ENCODE results near the gene METTL17. TPM values are rescaled to one million over a fixed set of nuclear protein-coding genes. Genes with fewer than 3 reads are reported as not detected.
"Not testable (repeated sequence)": the region's sequence is repeated elsewhere in the genome, so short reads cannot be mapped to it uniquely, and the experiment has no call there.

METTL17 gene
- polyA plus RNA-seq, 1 donor (not counting 4 experiments of a cell fraction or from before 2014, with no cell fraction given) = 61.9 TPM

DNA sequence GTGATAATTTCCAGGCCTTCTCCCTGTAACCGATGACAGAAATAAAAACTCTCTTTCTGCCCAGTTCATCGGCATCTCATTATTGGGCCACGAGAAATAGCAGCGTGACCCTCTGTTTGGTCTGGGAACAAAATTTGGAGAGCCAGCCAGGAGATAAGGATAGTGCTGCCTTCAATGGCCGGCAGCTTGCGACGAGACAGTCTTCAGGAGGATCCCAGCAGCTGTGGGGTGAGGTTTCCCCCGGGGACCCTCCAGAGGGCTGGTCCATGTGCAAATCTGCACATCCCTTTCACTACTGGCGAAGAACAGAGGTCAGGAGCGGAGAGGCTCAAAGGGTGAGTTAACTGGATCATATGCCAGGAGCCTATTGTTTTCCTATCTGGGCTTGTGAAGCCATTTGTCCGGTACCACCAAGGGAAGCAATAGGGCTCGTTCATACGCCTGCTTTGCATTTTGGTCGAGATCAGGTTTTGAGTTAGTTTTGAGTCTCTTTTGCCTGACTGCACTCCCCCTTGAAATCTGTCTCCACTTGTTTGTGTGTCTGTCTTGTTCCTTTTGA, 14.1 kb downstream of the METTL17 start:
- TF ChIP-seq, protein P1, sequence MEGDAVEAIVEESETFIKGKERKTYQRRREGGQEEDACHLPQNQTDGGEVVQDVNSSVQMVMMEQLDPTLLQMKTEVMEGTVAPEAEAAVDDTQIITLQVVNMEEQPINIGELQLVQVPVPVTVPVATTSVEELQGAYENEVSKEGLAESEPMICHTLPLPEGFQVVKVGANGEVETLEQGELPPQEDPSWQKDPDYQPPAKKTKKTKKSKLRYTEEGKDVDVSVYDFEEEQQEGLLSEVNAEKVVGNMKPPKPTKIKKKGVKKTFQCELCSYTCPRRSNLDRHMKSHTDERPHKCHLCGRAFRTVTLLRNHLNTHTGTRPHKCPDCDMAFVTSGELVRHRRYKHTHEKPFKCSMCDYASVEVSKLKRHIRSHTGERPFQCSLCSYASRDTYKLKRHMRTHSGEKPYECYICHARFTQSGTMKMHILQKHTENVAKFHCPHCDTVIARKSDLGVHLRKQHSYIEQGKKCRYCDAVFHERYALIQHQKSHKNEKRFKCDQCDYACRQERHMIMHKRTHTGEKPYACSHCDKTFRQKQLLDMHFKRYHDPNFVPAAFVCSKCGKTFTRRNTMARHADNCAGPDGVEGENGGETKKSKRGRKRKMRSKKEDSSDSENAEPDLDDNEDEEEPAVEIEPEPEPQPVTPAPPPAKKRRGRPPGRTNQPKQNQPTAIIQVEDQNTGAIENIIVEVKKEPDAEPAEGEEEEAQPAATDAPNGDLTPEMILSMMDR (optimal IDR thresholded peaks at IDR 0.05 in 1 of 3, IDR thresholded peaks at IDR 0.05 in 1 of 3, conservative IDR thresholded peaks at IDR 0.05 in 1 of 3; ENCODE audit: extremely low read depth in 1 of 3, insufficient read depth in 2 of 3, low read length in 3 of 3) = no peak
- no peak for TF ChIP-seq EZH2 (IDR thresholded peaks at IDR 0.05; ENCODE audit: low read length)
- Histone ChIP-seq H3K4me3 (ENCODE audit: control insufficient read depth in 2 of 3, extremely low read depth in 1 of 3, insufficient read depth in 2 of 3, low read depth in 1 of 3, low read length in 3 of 3) (no peak overlapping the region), H4K20me1 (ENCODE audit: control insufficient read depth, extremely low read depth, insufficient read depth, low read length) (no peaks in the 10 kb centered on the region), H3K27me3 (ENCODE audit: control insufficient read depth, extremely low read depth, insufficient read depth, low read length) (no peaks in the 10 kb centered on the region), H3K9me3 (ENCODE audit: control insufficient read depth, low read depth, low read length) (no peaks in the 10 kb centered on the region), H3K79me2 (ENCODE audit: control insufficient read depth, insufficient read depth, low read length) (no peaks in the 10 kb centered on the region), H3K36me3 (ENCODE audit: control insufficient read depth in 2 of 2, extremely low read depth in 1 of 2, insufficient read depth in 2 of 2, low read length in 2 of 2) (no peaks in the 10 kb centered on the region), H3K9ac (ENCODE audit: control insufficient read depth, extremely low read depth, insufficient read depth, low read length) (no peak overlapping the region), H2AFZ (ENCODE audit: control insufficient read depth, low read length) (no peak overlapping the region), H3K4me1 (ENCODE audit: control insufficient read depth, extremely low read depth, insufficient read depth, low read length) (peaks cover 6% of the 10 kb centered on the region), H3K9me1 (ENCODE audit: control insufficient read depth, extremely low read depth, insufficient read depth, low read length) (no peaks in the 10 kb centered on the region), H3K27ac (ENCODE audit: control insufficient read depth, insufficient read depth, low read length) (no peak overlapping the region), H3K4me2 (ENCODE audit: control insufficient read depth, extremely low read depth, insufficient read depth, low read depth, low read length) (no peak overlapping the region)
- no peak for DNase-seq (ENCODE audit: low read depth, low spot score)
- FAIRE-seq = no peak
- dilution Hi-C loops (cut with MboI; ENCODE audit: extremely low pct_ligation_motif_present, low sequenced_read_pairs) = no loop called here

DNA sequence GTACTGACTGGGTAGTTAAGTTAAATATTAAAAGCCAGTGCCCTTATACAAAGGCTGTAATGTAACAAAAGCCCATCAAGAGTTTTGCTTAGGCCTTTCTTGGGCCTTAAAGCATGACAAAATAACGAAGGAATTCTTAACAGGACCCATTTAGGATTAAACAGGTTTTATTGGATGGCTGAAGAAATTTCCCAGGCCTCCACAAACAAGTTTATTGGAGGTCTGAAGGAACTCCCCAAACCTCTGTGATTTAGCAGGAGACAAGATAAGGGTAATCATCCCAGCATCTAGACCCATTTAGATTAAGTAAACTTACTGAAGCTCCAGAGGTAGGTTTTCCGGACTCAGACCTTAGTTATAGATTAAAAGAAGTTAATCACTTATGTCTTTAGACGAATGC, 19.9 kb downstream of the METTL17 start:
- not testable (repeated sequence) for FAIRE-seq; H3K27ac ChIP-seq (ENCODE audit: control insufficient read depth, insufficient read depth, low read length)

DNA sequence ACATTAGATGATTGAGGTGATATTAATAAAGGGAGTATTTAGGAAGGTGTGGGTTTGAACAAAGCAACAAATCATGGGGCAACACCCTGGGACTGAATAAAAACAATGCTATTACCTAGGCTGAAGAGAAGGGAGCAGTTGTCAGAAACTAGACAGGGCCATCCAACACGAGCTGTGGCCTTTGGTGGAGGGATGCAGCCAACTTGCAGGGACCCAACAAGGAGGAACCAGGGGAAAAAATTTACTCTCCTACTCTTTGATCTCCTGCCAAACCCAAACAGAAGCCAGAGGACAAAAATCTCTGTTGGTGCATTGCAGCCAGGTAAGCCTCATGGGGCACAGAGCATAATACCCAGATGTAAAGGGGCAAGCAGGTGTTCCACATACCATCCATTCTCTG, 21.4 kb downstream of the METTL17 start:
- Histone ChIP-seq H3K4me3 (ENCODE audit: control insufficient read depth in 2 of 3, extremely low read depth in 1 of 3, insufficient read depth in 2 of 3, low read depth in 1 of 3, low read length in 3 of 3) (no peak overlapping the region), H3K9me1 (ENCODE audit: control insufficient read depth, extremely low read depth, insufficient read depth, low read length) (no peaks in the 10 kb centered on the region), H3K79me2 (ENCODE audit: control insufficient read depth, insufficient read depth, low read length) (no peaks in the 10 kb centered on the region), H3K27ac (ENCODE audit: control insufficient read depth, insufficient read depth, low read length) (no peak overlapping the region), H3K9me3 (ENCODE audit: control insufficient read depth, low read depth, low read length) (no peaks in the 10 kb centered on the region), H3K9ac (ENCODE audit: control insufficient read depth, extremely low read depth, insufficient read depth, low read length) (no peak overlapping the region), H2AFZ (ENCODE audit: control insufficient read depth, low read length) (no peak overlapping the region), H3K4me2 (ENCODE audit: control insufficient read depth, extremely low read depth, insufficient read depth, low read depth, low read length) (no peak overlapping the region), H4K20me1 (ENCODE audit: control insufficient read depth, extremely low read depth, insufficient read depth, low read length) (no peaks in the 10 kb centered on the region), H3K36me3 (ENCODE audit: control insufficient read depth in 2 of 2, extremely low read depth in 1 of 2, insufficient read depth in 2 of 2, low read length in 2 of 2) (no peaks in the 10 kb centered on the region), H3K4me1 (ENCODE audit: control insufficient read depth, extremely low read depth, insufficient read depth, low read length) (no peaks in the 10 kb centered on the region), H3K27me3 (ENCODE audit: control insufficient read depth, extremely low read depth, insufficient read depth, low read length) (no peaks in the 10 kb centered on the region)
- TF ChIP-seq EZH2 (IDR thresholded peaks at IDR 0.05; ENCODE audit: low read length) = no peak
- TF ChIP-seq, protein P1 (optimal IDR thresholded peaks at IDR 0.05 in 1 of 3, IDR thresholded peaks at IDR 0.05 in 1 of 3, conservative IDR thresholded peaks at IDR 0.05 in 1 of 3; ENCODE audit: extremely low read depth in 1 of 3, insufficient read depth in 2 of 3, low read length in 3 of 3) = no peak
- FAIRE-seq (no peak), DNase-seq (ENCODE audit: low read depth, low spot score) (no peak)
- dilution Hi-C loops (cut with MboI; ENCODE audit: extremely low pct_ligation_motif_present, low sequenced_read_pairs) = no loop called here

More for the DNA sequence above, 19.9 kb downstream of the METTL17 start:
- H3K4me1 ChIP-seq (ENCODE audit: control insufficient read depth, extremely low read depth, insufficient read depth, low read length); H3K9me3 ChIP-seq (ENCODE audit: control insufficient read depth, low read depth, low read length); H4K20me1 ChIP-seq (ENCODE audit: control insufficient read depth, extremely low read depth, insufficient read depth, low read length); H3K79me2 ChIP-seq (ENCODE audit: control insufficient read depth, insufficient read depth, low read length); H3K9ac ChIP-seq (ENCODE audit: control insufficient read depth, extremely low read depth, insufficient read depth, low read length); H3K27me3 ChIP-seq (ENCODE audit: control insufficient read depth, extremely low read depth, insufficient read depth, low read length); DNase-seq (ENCODE audit: low read depth, low spot score); H3K36me3 ChIP-seq (ENCODE audit: control insufficient read depth in 2 of 2, extremely low read depth in 1 of 2, insufficient read depth in 2 of 2, low read length in 2 of 2); H3K4me3 ChIP-seq (ENCODE audit: control insufficient read depth in 2 of 3, extremely low read depth in 1 of 3, insufficient read depth in 2 of 3, low read depth in 1 of 3, low read length in 3 of 3); H3K4me2 ChIP-seq (ENCODE audit: control insufficient read depth, extremely low read depth, insufficient read depth, low read depth, low read length); H3K9me1 ChIP-seq (ENCODE audit: control insufficient read depth, extremely low read depth, insufficient read depth, low read length); dilution Hi-C loops (cut with MboI; ENCODE audit: extremely low pct_ligation_motif_present, low sequenced_read_pairs); H2AFZ ChIP-seq (ENCODE audit: control insufficient read depth, low read length): not testable (repeated sequence)

Data from keratinocyte (primary cell).